GM12878 (cell line): Measurements from ENCODE around the gene DNAJA2. TPM values are rescaled to one million over a fixed set of nuclear protein-coding genes. Genes with fewer than 3 reads are reported as not detected.

Source experiments
- ATAC-seq: fragments of 200-7000 bp; cut with Tn5 transposase; 3 replicates; pipeline ENCODE4 v1.9.1; 2020; ENCODE audit warnings: mild to moderate bottlenecking, moderate library complexity
- BruUV-seq: library from RNA; stranded (reverse); fragments of 400-500 nt; replicated peaks from 2 replicates; lab custom pipeline; 2021; lab: Mats Ljungman, UMichigan
- CTCF ChIA-PET: fragments of 300-600 bp; sonication (Branson Sonifier 250); formaldehyde crosslinking; extraction: SDS; loops from one replicate; lab custom pipeline; 2021; ENCODE audit warnings: inconsistent platforms; lab: Yijun Ruan, JAX
- POLR2A ChIA-PET: fragments of 350-600 bp; formaldehyde crosslinking; extraction: SDS; loops from one replicate; lab custom pipeline; 2021; ENCODE audit warnings: inconsistent platforms; lab: Charles Lee
- RAD21 ChIA-PET: fragments of 300-600 bp; sonication (Branson Sonifier 250); formaldehyde crosslinking; loops from one replicate; lab custom pipeline; 2023; ENCODE audit warnings: antibody characterized with exemption; ENCODE audit not compliant: unreplicated experiment; lab: Charles Lee
- SMC1A ChIA-PET: fragments of 300-600 bp; sonication (Branson Sonifier 250); formaldehyde crosslinking; loops from one replicate; lab custom pipeline; 2023; ENCODE audit not compliant: unreplicated experiment, uncharacterized antibody; lab: Charles Lee
- DNase-seq: peaks from one replicate; pipeline ENCODE4 v3.0.0-alpha.2; 2011; ENCODE audit warnings: low read depth, low spot score
- FAIRE-seq: peaks from 3 replicates; lab custom pipeline; 2011; peaks lifted over from hg19 to GRCh38; lab: Jason Lieb, UNC
- H2AFZ ChIP-seq: 2 replicates; pipeline ENCODE4 v1.6.0; 2011; ENCODE audit warnings: low read depth, low read length, control low read depth; ENCODE audit not compliant: control insufficient read depth
- H3K27ac ChIP-seq: 2 replicates; pipeline ENCODE4 v1.5.1; 2011; ENCODE audit warnings: control low read depth; ENCODE audit not compliant: control insufficient read depth, insufficient read depth
- H3K27me3 ChIP-seq, 2 experiments: replicated peaks in 1 of 2; 2 replicates each; pipeline versions ENCODE4 v1.6.0 to v1.6.1; 2011; ENCODE audit warnings: low read length in 1 of 2; ENCODE audit not compliant: control insufficient read depth in 2 of 2, insufficient read depth in 2 of 2
- H3K36me3 ChIP-seq, 2 experiments: 2 replicates each; pipeline ENCODE4 v1.5.1; 2011; ENCODE audit warnings: low read length in 1 of 2; ENCODE audit not compliant: control insufficient read depth in 2 of 2, insufficient read depth in 2 of 2
- H3K4me1 ChIP-seq: 2 replicates; pipeline ENCODE4 v1.6.1; 2011; ENCODE audit warnings: mild to moderate bottlenecking, low read length, moderate library complexity, mixed read lengths; ENCODE audit not compliant: control insufficient read depth, insufficient read depth
- H3K4me2 ChIP-seq: 2 replicates; pipeline ENCODE4 v1.6.0; 2011; ENCODE audit warnings: control low read depth; ENCODE audit not compliant: control insufficient read depth, insufficient read depth
- H3K4me3 ChIP-seq: fragments of 200-600 bp; sonication (generic); 2 replicates; pipeline ENCODE4 v1.5.1; 2016
- H3K79me2 ChIP-seq: 2 replicates; pipeline ENCODE4 v1.6.0; 2011; ENCODE audit warnings: low read length; ENCODE audit not compliant: control insufficient read depth, insufficient read depth
- H3K9ac ChIP-seq: 2 replicates; pipeline ENCODE4 v1.8.0; 2011; ENCODE audit warnings: low read length, control low read depth, mixed read lengths; ENCODE audit not compliant: control insufficient read depth, insufficient read depth
- H3K9me3 ChIP-seq: replicated peaks from 3 replicates; pipeline ENCODE4 v1.5.1; 2011; ENCODE audit warnings: mild to moderate bottlenecking, low read length; ENCODE audit not compliant: control insufficient read depth, insufficient read depth
- H4K20me1 ChIP-seq: 2 replicates; pipeline ENCODE4 v1.6.0; 2011; ENCODE audit not compliant: control insufficient read depth, insufficient read depth
- CHD4 ChIP-seq: fragments of 200-600 bp; sonication (generic); IDR thresholded peaks from 2 replicates; pipeline ENCODE4 v1.6.1; 2016; ENCODE audit warnings: mild to moderate bottlenecking
- IRF4 ChIP-seq: IDR thresholded peaks from 2 replicates; pipeline ENCODE4 v1.6.1; 2011; ENCODE audit warnings: low read depth, low read length
- SRF ChIP-seq, 2 experiments: IDR thresholded peaks; 2 replicates each; pipeline ENCODE4 v1.6.1; 2011; ENCODE audit warnings: low read depth in 2 of 2, low read length in 2 of 2, mild to moderate bottlenecking in 1 of 2, moderate library complexity in 1 of 2
- SUZ12 ChIP-seq: fragments of 200-600 bp; sonication (generic); IDR thresholded peaks from one replicate; pipeline ENCODE4 v1.6.1; 2018; ENCODE audit warnings: antibody characterized with exemption, mild to moderate bottlenecking; ENCODE audit not compliant: unreplicated experiment
- WGBS: methylation state at CpG from one replicate; pipeline ENCODE4 v1.1.6; 2016; ENCODE audit warnings: low lambda C conversion rate; ENCODE audit not compliant: insufficient replicate concordance, insufficient coverage; ENCODE audit errors: missing lambda C conversion rate; 5-methylcytosine and 5-hydroxymethylcytosine counted together
- in situ Hi-C: fragments of 300-500 bp; cut with MboI; formaldehyde crosslinking; loops from 9 replicates; pipeline ENCODE4 v1.14.3; 2018; ENCODE audit warnings: mixed read lengths
- intact Hi-C: fragments of 100-400 bp; cut with micrococcal nuclease; formaldehyde crosslinking; loops from one replicate; pipeline ENCODE4 v1.14.2; 2022; ENCODE audit not compliant: unreplicated experiment
- polyA plus RNA-seq, 11 experiments: library from polyadenylated mRNA; depleted of rRNA in 4 of 11; unstranded in 6 of 11; stranded (reverse) in 5 of 11; fragments of >200 nt; fragmentation: Nextera tagmentation in 4 of 11; fragmentation: Illumina TruSeq in 1 of 11; extraction: Ambion mirVana in 4 of 11; extraction: Trizol in 1 of 11; gene quantifications; 1 replicate in 1 of 11; 2 replicates in 10 of 11; pipeline versions ENCODE4 v1.2.1 to v1.2.3, GENCODE V29; 2011 to 2016; ENCODE audit warnings: inconsistent platforms in 2 of 11, missing spikeins in 2 of 11, low read depth in 1 of 11
- total RNA-seq, 4 experiments: library from RNA; depleted of rRNA in 3 of 4; stranded (reverse); fragments of >200 nt in 3 of 4; fragmentation: Illumina TruSeq in 1 of 4; extraction: Trizol in 1 of 4; gene quantifications; 2 replicates each; pipeline versions ENCODE4 v1.2.1 to v1.2.3, GENCODE V29; 2013 to 2021

Gene DNAJA2
- total and polyA plus RNA-seq, 10 of the 15 experiments (the other 5 are each of a cell fraction or from before 2014, with no cell fraction given), result 26.2 to 96.4 (median 58.1) TPM

DNA sequence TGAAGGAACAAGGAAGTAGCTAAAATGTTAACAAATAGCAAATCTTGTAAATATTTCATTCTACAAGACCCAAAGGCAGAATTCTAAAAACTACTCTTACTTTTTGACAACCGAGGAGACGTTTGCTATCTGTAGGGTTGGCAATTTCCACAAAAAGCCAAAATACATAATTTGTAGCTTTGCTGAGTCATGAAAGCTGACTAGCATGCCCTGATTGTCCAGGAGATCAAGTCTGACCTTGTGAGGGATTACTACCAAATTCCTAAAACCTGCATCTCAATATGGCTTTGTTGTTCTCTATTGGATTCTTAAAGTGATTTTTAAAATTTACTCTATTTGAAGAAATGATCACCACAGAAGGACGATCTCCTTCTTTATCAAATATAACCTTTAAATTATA, 10.8 kb downstream of the DNAJA2 start:
- TF ChIP-seq SUZ12 (no peak), SRF (IDR thresholded peaks at IDR 0.05; ENCODE audit: low read depth in 2 of 2, low read length in 2 of 2) (no peak), CHD4 (no peak), IRF4 (no peak)
- TF ChIP-seq, all 136 proteins: peak for 0
- no peaks in the 10 kb centered on the region for H4K20me1 ChIP-seq
- FAIRE-seq (no peak), ATAC-seq (no peak), DNase-seq (no peak)
- POLR2A ChIA-PET, result interaction anchor here (0.5 to 1.7 kb wide), 5 partner anchors 8 to 123 kb away, joined by 3 to 7 read pairs (median 4); partner anchors contain the start of gene DNAJA2
- H2AFZ ChIP-seq, result no peak overlapping the region
- H3K9ac ChIP-seq, result no peak overlapping the region
- BruUV-seq, result no TSS peak
- RAD21 ChIA-PET, result interaction anchor here (0.9 to 1.4 kb wide), 4 partner anchors 11 to 109 kb away, joined by 3 to 4 read pairs (median 3); no protein-coding TSS in a partner anchor
- CTCF ChIA-PET, result interaction anchor here (0.7 to 2.7 kb wide), 8 partner anchors 9 to 179 kb away, joined by 3 to 7 read pairs (median 5); no protein-coding TSS in a partner anchor
- H3K79me2 ChIP-seq, result peaks cover 18% of the 10 kb centered on the region
- no peak overlapping the region; the same call in 1 of the 2 replicates for H3K27ac ChIP-seq
- WGBS, result 86% methylated on average over 3 of the region's 3 CpGs
- H3K27me3 ChIP-seq, result no peaks in the 10 kb centered on the region
- intact Hi-C loops (loop anchor here (1.0 kb wide), 1 partner anchor 10 kb away; no protein-coding TSS in a partner anchor), in situ Hi-C loops (no loop called here)
- SMC1A ChIA-PET, result interaction anchor here (0.6 to 4.0 kb wide), 9 partner anchors 9 to 65 kb away, joined by 3 to 19 read pairs (median 3); no protein-coding TSS in a partner anchor
- no peak overlapping the region for H3K4me2 ChIP-seq
- H3K9me3 ChIP-seq, result no peaks in the 10 kb centered on the region
- peaks cover 14 to 62% of the 10 kb centered on the region in 2 experiments for H3K36me3 ChIP-seq
- H3K4me1 ChIP-seq, result peaks cover 13% of the 10 kb centered on the region
- H3K4me3 ChIP-seq, result 0 out of 2 replicates have a peak overlapping the region, but pooled peaks have one; percentile 8
